HS-5 (cell line): Measurements from ENCODE around the gene PACSIN2.
"Not testable (repeated sequence)": the region's sequence is repeated elsewhere in the genome, so short reads cannot be mapped to it uniquely, and the experiment has no call there.

Experiments
- DNase-seq: peaks from one replicate; pipeline ENCODE4 v3.0.0-alpha.2; 2012; ENCODE audit warnings: low read depth

PACSIN2 gene

GRCh38 chr22:42964994-42965699 is 49.8 kb downstream of the PACSIN2 start:
- no peak for DNase-seq

- no peak for DNase-seq
Measured at GRCh38 chr22:42963231-42963595, 51.7 kb downstream of the PACSIN2 start.

GRCh38 chr22:42962295-42963230 is 52.4 kb downstream of the PACSIN2 start:
- no peak for DNase-seq

- DNase-seq = no peak
Measured at GRCh38 chr22:42961810-42962209, 53.1 kb downstream of the PACSIN2 start.

- not testable (repeated sequence) for DNase-seq
Measured at GRCh38 chr22:42961400-42961690, 53.6 kb downstream of the PACSIN2 start.

- no peak for DNase-seq
Measured at GRCh38 chr22:42960531-42961399, 54.2 kb downstream of the PACSIN2 start.

GRCh38 chr22:42959576-42960509 is 55.1 kb downstream of the PACSIN2 start:
- no peak for DNase-seq

- DNase-seq = no peak
Measured at GRCh38 chr22:42958937-42959336, 56.0 kb downstream of the PACSIN2 start.

- DNase-seq = no peak
Measured at GRCh38 chr22:42957958-42958357, 57.0 kb downstream of the PACSIN2 start.

GRCh38 chr22:42957544-42957943 is 57.4 kb downstream of the PACSIN2 start:
- DNase-seq = no peak

GRCh38 chr22:42955848-42956247 is 59.1 kb downstream of the PACSIN2 start:
- DNase-seq = no peak

GRCh38 chr22:42955087-42955635 is 59.8 kb downstream of the PACSIN2 start:
- DNase-seq = no peak

- not testable (repeated sequence) for DNase-seq
Measured at GRCh38 chr22:42953751-42954150, 61.2 kb downstream of the PACSIN2 start.

- DNase-seq = no peak
Measured at GRCh38 chr22:42951093-42951710, 63.7 kb downstream of the PACSIN2 start.

- DNase-seq = no peak
Measured at GRCh38 chr22:42950281-42950680, 64.7 kb downstream of the PACSIN2 start.

- no peak for DNase-seq
Measured at GRCh38 chr22:42949159-42949558, 65.8 kb downstream of the PACSIN2 start.

- DNase-seq = no peak
Measured at GRCh38 chr22:42948294-42948693, 66.7 kb downstream of the PACSIN2 start.

GRCh38 chr22:42947211-42947990 is 67.5 kb downstream of the PACSIN2 start:
- DNase-seq = no peak

GRCh38 chr22:42946546-42947198 is 68.3 kb downstream of the PACSIN2 start:
- no peak for DNase-seq
